ENCODE data around the gene ZIC5.

Gene ZIC5

GRCh38 chr13:99974296-99974938, 2.9 kb upstream of the ZIC5 start:
- H3K4me1 Mint-ChIP-seq (ENCODE audit: low read depth): peaks cover 17% of the 10 kb centered on the region
- no peak for DNase-seq
- peaks cover 84% of the 10 kb centered on the region for H3K27me3 Mint-ChIP-seq
- peaks cover 15% of the 10 kb centered on the region for H3K9me3 Mint-ChIP-seq
- no peak overlapping the region for H3K4me3 Mint-ChIP-seq
- H3K36me3 Mint-ChIP-seq (ENCODE audit: low read depth): no peaks in the 10 kb centered on the region
- no peak overlapping the region for H3K27ac Mint-ChIP-seq

GRCh38 chr13:99973808-99974185, 2.2 kb upstream of the ZIC5 start:
- H3K4me3 Mint-ChIP-seq: no peak overlapping the region
- peaks cover 20% of the 10 kb centered on the region for H3K4me1 Mint-ChIP-seq (ENCODE audit: low read depth)
- DNase-seq: no peak
- peaks cover 87% of the 10 kb centered on the region for H3K27me3 Mint-ChIP-seq
- H3K36me3 Mint-ChIP-seq (ENCODE audit: low read depth): no peaks in the 10 kb centered on the region
- no peak overlapping the region for H3K27ac Mint-ChIP-seq
- peaks cover 15% of the 10 kb centered on the region for H3K9me3 Mint-ChIP-seq

- Mint-ChIP-seq H3K36me3 (ENCODE audit: low read depth) (no peaks in the 10 kb centered on the region), H3K27me3 (peaks cover 82% of the 10 kb centered on the region), H3K27ac (no peak overlapping the region), H3K4me3 (no peak overlapping the region), H3K4me1 (ENCODE audit: low read depth) (peaks cover 16% of the 10 kb centered on the region), H3K9me3 (peaks cover 15% of the 10 kb centered on the region)
- DNase-seq: no peak
Observed at GRCh38 chr13:99973163-99973807, 1.7 kb upstream of the ZIC5 start.

- H3K4me1 Mint-ChIP-seq (ENCODE audit: low read depth): peaks cover 21% of the 10 kb centered on the region
Observed at GRCh38 chr13:99972190-99972731, 694 bp upstream of the ZIC5 start.

GRCh38 chr13:99970651-99971575, 654 bp downstream of the ZIC5 start:
- Mint-ChIP-seq H3K27ac (no peak overlapping the region), H3K9me3 (peaks cover 15% of the 10 kb centered on the region), H3K27me3 (peaks cover 79% of the 10 kb centered on the region), H3K4me3 (no peak overlapping the region), H3K4me1 (ENCODE audit: low read depth) (peaks cover 21% of the 10 kb centered on the region), H3K36me3 (ENCODE audit: low read depth) (no peaks in the 10 kb centered on the region)
- peak; percentile 43 for DNase-seq

More at GRCh38 chr13:99972190-99972731, 694 bp upstream of the ZIC5 start:
- Mint-ChIP-seq H3K9me3 (peaks cover 15% of the 10 kb centered on the region), H3K27me3 (peaks cover 80% of the 10 kb centered on the region), H3K4me3 (no peak overlapping the region), H3K27ac (peak overlapping the region; percentile 72), H3K36me3 (ENCODE audit: low read depth) (no peaks in the 10 kb centered on the region)
- no peak for DNase-seq

GRCh38 chr13:99969919-99970650, 1.5 kb downstream of the ZIC5 start:
- H3K36me3 Mint-ChIP-seq (ENCODE audit: low read depth): no peaks in the 10 kb centered on the region
- H3K4me1 Mint-ChIP-seq (ENCODE audit: low read depth): peaks cover 21% of the 10 kb centered on the region
- H3K27ac Mint-ChIP-seq: peak overlapping the region; percentile 83
- peak overlapping the region; percentile 73 for H3K4me3 Mint-ChIP-seq
- DNase-seq: peak; percentile 63
- H3K9me3 Mint-ChIP-seq: peaks cover 15% of the 10 kb centered on the region
- H3K27me3 Mint-ChIP-seq: peaks cover 78% of the 10 kb centered on the region

GRCh38 chr13:99969453-99969918, 2.1 kb downstream of the ZIC5 start:
- peak; percentile 42 for DNase-seq
- Mint-ChIP-seq H3K27me3 (peaks cover 72% of the 10 kb centered on the region), H3K4me3 (peak overlapping the region; percentile 73), H3K4me1 (ENCODE audit: low read depth) (peaks cover 21% of the 10 kb centered on the region), H3K27ac (peak overlapping the region; percentile 88), H3K36me3 (ENCODE audit: low read depth) (no peaks in the 10 kb centered on the region), H3K9me3 (peaks cover 14% of the 10 kb centered on the region)

- peak; percentile 37 for DNase-seq
- peak overlapping the region; percentile 88 for H3K27ac Mint-ChIP-seq
- peaks cover 21% of the 10 kb centered on the region for H3K4me1 Mint-ChIP-seq (ENCODE audit: low read depth)
- H3K27me3 Mint-ChIP-seq: peaks cover 70% of the 10 kb centered on the region
- peaks cover 8% of the 10 kb centered on the region for H3K9me3 Mint-ChIP-seq
- no peaks in the 10 kb centered on the region for H3K36me3 Mint-ChIP-seq (ENCODE audit: low read depth)
- H3K4me3 Mint-ChIP-seq: peak overlapping the region; percentile 66
Observed at GRCh38 chr13:99968521-99969452, 2.8 kb downstream of the ZIC5 start.

- peaks cover 21% of the 10 kb centered on the region for H3K4me1 Mint-ChIP-seq (ENCODE audit: low read depth)
- H3K9me3 Mint-ChIP-seq: peaks cover under 1% of the 10 kb centered on the region
- peak overlapping the region; percentile 5 for H3K27ac Mint-ChIP-seq
- H3K4me3 Mint-ChIP-seq: no peak overlapping the region
- H3K36me3 Mint-ChIP-seq (ENCODE audit: low read depth): no peaks in the 10 kb centered on the region
- H3K27me3 Mint-ChIP-seq: peaks cover 65% of the 10 kb centered on the region
- no peak for DNase-seq
Observed at GRCh38 chr13:99967869-99968520, 3.6 kb downstream of the ZIC5 start.

- Mint-ChIP-seq H3K4me3 (no peak overlapping the region), H3K4me1 (ENCODE audit: low read depth) (peaks cover 21% of the 10 kb centered on the region), H3K27ac (peak overlapping the region; percentile 5), H3K36me3 (ENCODE audit: low read depth) (no peaks in the 10 kb centered on the region), H3K27me3 (peaks cover 65% of the 10 kb centered on the region), H3K9me3 (no peaks in the 10 kb centered on the region)
- DNase-seq: no peak
Observed at GRCh38 chr13:99967498-99967868, 4.1 kb downstream of the ZIC5 start.

- Mint-ChIP-seq H3K27ac (no peak overlapping the region), H3K4me1 (ENCODE audit: low read depth) (peaks cover 17% of the 10 kb centered on the region), H3K36me3 (ENCODE audit: low read depth) (no peaks in the 10 kb centered on the region), H3K4me3 (no peak overlapping the region), H3K27me3 (peaks cover 65% of the 10 kb centered on the region), H3K9me3 (no peaks in the 10 kb centered on the region)
- no peak for DNase-seq
Observed at GRCh38 chr13:99966064-99966805, 5.3 kb downstream of the ZIC5 start.

- no peak overlapping the region for H3K4me3 Mint-ChIP-seq
- H3K4me1 Mint-ChIP-seq (ENCODE audit: low read depth): peaks cover 17% of the 10 kb centered on the region
- no peak for DNase-seq
- no peaks in the 10 kb centered on the region for H3K36me3 Mint-ChIP-seq (ENCODE audit: low read depth)
- H3K27me3 Mint-ChIP-seq: peaks cover 72% of the 10 kb centered on the region
- H3K9me3 Mint-ChIP-seq: no peaks in the 10 kb centered on the region
- H3K27ac Mint-ChIP-seq: no peak overlapping the region
Observed at GRCh38 chr13:99965329-99966000, 6.1 kb downstream of the ZIC5 start.
